Measurements from ENCODE around the gene SMIM13. TPM values are rescaled to one million over a fixed set of nuclear protein-coding genes. Genes with fewer than 3 reads are reported as not detected.

The SMIM13 gene
- 13.8 to 16.7 TPM (median 14.7 TPM) in 5 replicates for total RNA-seq (2022; extraction: Qiagen RNA extraction)

GRCh38 chr6:11093626-11094410 lies at the start of gene SMIM13:
Gene SMIM13, plus strand, starts transcription at chr6:11093834. Its CDS starts 480 bp downstream, at chr6:11094314.

GRCh38 chr6:11043961-11044711 lies 49.5 kb upstream of the SMIM13 start, which contains the start of gene ELOVL2:
Gene ELOVL2, minus strand, starts transcription at chr6:11044305. Its CDS starts 75 bp downstream, at chr6:11044230.

GRCh38 chr6:11110921-11111768 lies 17.5 kb downstream of the SMIM13 start, which contains the start of gene ERVFRD-1:
Gene ERVFRD-1, minus strand, starts transcription at chr6:11111725. Its CDS starts 6,415 bp downstream, at chr6:11105310.

Other genes with a start within 250 kb of the SMIM13 start
- not detected in 5 replicates for gene GCM2, start 211.8 kb upstream of the SMIM13 start, total RNA-seq (2022; extraction: Qiagen RNA extraction)
- gene SYCP2L, start 206.8 kb upstream of the SMIM13 start, total RNA-seq (2022; extraction: Qiagen RNA extraction): 1.4 to 2.8 TPM (median 2.2 TPM) in 5 replicates
- 5.5 to 7.6 TPM (median 6.9 TPM) in 5 replicates for gene ELOVL2, start 49.5 kb upstream of the SMIM13 start, total RNA-seq (2022; extraction: Qiagen RNA extraction)
- gene ERVFRD-1, start 17.9 kb downstream of the SMIM13 start, total RNA-seq (2022; extraction: Qiagen RNA extraction): not detected in 5 replicates
- gene NEDD9, start 138.8 kb downstream of the SMIM13 start, total RNA-seq (2022; extraction: Qiagen RNA extraction): 44.7 to 67.2 TPM (median 63.0 TPM) in 5 replicates

Data from A549 treated with dexamethasone at 1 μM for 4 hours (cell line).